Colon (tissue), 2 donors: Measurements from ENCODE around the gene MAP3K6.
"Not testable (repeated sequence)": the region's sequence is repeated elsewhere in the genome, so short reads cannot be mapped to it uniquely, and the experiment has no call there.

Experiments
- FAIRE-seq: peaks from 2 replicates; lab custom pipeline; 2012; peaks lifted over from hg19 to GRCh38; lab: Jason Lieb, UNC
- donor health status: control.
- donor health status: control.

The MAP3K6 gene, protein sequence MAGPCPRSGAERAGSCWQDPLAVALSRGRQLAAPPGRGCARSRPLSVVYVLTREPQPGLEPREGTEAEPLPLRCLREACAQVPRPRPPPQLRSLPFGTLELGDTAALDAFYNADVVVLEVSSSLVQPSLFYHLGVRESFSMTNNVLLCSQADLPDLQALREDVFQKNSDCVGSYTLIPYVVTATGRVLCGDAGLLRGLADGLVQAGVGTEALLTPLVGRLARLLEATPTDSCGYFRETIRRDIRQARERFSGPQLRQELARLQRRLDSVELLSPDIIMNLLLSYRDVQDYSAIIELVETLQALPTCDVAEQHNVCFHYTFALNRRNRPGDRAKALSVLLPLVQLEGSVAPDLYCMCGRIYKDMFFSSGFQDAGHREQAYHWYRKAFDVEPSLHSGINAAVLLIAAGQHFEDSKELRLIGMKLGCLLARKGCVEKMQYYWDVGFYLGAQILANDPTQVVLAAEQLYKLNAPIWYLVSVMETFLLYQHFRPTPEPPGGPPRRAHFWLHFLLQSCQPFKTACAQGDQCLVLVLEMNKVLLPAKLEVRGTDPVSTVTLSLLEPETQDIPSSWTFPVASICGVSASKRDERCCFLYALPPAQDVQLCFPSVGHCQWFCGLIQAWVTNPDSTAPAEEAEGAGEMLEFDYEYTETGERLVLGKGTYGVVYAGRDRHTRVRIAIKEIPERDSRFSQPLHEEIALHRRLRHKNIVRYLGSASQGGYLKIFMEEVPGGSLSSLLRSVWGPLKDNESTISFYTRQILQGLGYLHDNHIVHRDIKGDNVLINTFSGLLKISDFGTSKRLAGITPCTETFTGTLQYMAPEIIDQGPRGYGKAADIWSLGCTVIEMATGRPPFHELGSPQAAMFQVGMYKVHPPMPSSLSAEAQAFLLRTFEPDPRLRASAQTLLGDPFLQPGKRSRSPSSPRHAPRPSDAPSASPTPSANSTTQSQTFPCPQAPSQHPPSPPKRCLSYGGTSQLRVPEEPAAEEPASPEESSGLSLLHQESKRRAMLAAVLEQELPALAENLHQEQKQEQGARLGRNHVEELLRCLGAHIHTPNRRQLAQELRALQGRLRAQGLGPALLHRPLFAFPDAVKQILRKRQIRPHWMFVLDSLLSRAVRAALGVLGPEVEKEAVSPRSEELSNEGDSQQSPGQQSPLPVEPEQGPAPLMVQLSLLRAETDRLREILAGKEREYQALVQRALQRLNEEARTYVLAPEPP (N-terminal part only)

DNA sequence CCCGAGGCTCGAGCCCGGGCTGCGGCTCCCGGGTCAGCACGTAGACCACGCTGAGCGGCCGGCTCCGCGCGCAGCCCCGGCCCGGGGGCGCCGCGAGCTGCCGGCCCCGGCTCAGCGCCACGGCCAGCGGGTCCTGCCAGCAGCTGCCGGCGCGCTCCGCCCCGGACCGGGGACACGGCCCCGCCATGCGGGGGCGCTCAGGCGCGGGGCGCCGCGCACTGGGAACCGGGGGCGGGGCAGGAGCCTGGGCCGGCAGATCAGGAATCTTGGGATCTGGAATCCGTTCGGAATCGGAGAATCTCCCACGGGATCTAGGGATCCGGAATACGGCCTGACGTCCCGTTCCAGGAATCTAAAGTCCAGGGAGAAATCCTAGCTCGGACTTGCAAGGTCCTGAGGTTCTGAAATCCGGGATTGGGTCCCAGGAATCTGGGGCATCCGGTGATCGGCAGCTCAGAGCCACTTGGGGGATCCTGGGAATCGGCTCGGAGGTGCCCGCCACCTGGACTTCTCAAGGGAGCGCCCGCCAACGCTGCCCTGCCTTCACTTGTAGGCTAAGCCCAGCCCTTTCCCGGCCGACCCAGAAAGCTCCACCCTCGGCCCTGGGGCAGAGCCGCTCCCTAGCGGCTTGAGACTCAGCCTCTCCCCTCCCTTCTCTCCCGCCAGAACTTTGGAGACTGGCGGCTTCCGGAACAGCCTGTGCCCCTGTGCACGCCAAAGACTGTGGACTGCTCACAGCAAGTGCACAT is at the start of gene MAP3K6:
TSS of gene MAP3K6 (minus strand) at position 551 of the 749 bp plus-strand sequence. CDS start at position 187, 364 bp downstream.
- no peak for FAIRE-seq

- FAIRE-seq, result no peak
Observed at GRCh38 chr1:27414091-27414490, 47.3 kb upstream of the MAP3K6 start.

DNA sequence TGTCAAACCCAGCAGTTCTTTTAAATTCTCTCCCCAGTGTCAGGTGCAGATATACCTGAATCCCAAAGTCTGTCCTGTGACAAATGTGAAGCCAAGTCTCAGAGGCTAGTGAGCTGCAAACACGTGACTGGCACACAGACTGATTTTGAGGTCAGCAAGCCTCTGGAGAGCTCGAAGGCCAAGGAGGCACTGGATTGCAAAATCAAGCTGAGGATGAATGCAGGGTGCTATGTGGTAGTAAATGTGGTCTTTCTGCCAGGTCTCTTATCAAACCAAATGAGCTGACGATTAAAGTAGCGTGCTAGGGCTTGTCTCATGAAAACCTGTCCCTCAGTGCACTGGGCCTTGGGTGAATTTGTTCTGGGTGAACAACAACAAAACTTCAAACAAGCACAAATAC is 46.2 kb upstream of the MAP3K6 start:
- FAIRE-seq, result no peak

GRCh38 chr1:27412502-27412901 is 45.7 kb upstream of the MAP3K6 start:
- FAIRE-seq, result no peak

- FAIRE-seq, result no peak
Observed at GRCh38 chr1:27410709-27411108, 43.9 kb upstream of the MAP3K6 start.

DNA sequence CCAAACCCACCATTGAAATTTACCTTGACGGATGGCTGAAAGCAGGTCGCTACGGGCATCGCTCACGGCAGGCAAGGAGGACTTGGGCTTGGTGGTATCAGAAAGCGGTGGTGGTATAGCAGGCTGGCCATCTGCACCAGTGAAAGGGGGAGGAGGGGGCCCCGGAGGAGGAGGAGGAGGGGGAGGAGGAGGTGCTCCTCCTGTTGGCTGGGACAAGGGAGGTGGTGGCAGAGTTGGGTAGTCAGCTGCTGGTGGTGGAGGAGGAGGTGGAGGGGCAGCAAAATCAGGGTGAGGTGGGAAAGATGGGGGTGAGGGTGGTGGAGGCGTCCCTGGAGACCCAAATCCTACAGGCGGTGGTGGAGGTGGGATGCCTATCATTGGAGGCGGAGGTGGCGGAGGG is 42.9 kb upstream of the MAP3K6 start:
- FAIRE-seq, result no peak

DNA sequence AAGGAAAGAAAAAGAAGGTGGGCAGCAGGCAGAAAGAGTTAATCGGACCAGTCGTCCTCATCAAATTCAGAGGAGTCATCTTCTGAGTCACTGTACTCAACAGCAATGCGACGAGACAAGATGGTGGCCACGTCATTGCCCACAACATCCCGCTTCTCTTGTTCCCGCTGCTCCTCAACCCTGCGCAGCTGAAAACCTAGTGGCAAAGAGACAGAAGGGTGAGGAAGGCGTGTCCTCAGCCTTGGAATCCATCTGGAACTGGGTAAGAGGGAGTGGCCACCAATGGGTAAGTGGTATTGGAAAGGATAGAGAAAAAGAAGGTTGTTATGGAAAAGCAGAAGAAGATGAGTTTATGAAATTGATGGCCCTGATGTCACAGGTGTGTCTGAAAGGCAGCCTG is 41.4 kb upstream of the MAP3K6 start:
- no peak for FAIRE-seq

GRCh38 chr1:27406791-27407190 is 40.0 kb upstream of the MAP3K6 start:
- not testable (repeated sequence) for FAIRE-seq

DNA sequence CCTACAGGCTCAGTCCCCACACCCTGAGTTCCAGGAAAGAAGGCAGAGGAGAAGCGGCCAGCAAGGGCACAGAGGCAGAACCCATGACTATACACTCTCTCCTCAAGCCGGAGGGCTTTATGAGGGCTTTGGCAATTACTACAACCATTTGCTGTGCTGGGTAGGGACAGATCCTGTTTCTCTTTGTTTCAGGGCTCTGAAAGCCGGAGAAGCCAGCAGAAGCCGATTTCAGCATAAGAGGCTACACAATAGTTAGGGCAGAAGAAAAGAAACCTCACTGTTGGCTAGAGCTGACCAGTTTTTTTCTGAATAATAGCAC is 39.6 kb upstream of the MAP3K6 start:
- FAIRE-seq, result no peak

DNA sequence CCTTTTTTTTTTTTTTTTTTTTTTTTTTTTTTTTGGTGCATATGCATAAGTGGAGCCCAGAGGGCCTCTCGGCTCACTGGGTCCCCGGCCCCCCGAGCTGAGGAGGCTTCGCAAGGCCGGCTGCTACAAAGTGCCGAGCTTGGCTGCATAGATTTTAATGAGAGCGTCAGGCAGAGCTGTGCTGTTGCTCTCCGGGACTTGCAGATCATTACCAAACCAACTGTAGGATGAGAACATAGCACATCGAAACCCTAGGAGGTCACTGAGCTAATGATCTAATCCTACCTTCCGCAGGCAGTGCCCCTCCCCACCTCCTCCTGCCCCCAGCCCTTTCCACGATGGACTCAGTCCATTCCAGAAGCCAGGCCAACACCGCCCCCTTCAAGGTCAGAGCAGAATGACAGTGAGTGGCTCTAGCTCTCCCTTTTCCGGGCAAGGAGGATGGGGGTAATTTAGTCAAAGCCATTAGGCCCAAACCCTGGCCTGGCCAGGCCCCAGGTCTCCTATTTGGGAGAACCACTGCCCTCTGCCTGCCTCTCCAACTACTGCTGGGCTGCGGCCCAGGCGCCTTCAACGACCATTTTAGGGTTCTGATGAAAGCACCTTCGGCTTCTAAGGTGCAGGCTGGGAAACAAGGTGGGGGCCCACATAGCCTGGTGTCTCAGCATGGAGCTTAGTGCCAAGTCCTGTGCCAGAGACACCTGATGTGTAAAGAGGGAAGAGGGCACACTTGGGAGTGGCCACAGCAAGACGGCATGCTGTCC is 39.0 kb upstream of the MAP3K6 start:
- FAIRE-seq, result not testable (repeated sequence)

GRCh38 chr1:27405074-27405473 is 38.3 kb upstream of the MAP3K6 start:
- FAIRE-seq, result no peak

DNA sequence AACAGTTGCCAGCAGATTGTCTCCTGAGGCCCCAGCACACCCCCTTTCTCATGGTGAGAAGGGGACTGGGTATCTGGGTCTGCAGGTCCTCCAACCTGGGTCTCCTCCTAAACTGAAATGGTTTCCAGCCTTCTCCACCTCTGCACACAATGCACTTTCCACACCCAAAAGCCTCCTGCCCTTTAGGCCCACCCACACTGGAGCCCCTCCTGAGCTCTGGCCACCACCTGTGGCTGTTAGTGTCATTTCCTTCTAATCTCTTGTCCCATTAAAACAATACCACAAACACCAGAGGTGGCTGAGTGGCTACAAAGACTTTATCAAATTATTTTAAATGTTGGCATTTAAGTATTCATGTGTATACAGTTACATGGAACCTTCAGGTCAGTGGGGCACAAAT is 37.2 kb upstream of the MAP3K6 start:
- FAIRE-seq, result no peak

DNA sequence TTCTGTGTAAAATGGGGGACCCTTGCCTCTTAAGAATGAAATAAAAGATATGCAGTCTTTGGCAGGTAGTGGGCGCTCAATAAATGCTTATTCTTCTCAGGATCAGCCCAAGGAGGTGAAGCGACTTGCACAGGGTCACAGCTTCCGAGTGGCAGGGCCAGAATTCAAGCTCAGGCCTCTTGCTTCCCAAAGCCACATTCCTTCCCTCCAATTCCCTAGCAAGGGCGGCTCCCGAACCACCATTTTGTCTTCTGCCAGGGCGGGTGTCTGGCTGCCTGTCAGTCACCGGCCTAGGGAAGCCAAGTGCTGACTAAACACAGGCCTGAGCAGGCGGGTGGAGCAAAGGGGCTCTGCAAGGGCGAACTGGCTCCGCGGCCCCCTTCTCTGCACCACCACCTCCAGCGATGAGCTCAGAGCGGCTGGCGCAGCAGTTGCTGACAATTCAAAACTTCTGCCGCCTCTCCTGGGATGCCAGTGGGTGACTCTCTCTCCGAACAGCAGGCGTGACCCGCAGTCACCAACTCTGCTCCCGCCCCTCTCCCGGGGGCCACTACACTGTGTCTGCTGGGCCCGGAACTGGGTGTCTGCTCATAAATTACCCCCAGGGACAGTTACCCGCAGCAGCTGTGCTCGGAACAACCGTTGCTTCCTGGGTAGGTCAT is 36.4 kb upstream of the MAP3K6 start:
- FAIRE-seq, result no peak

DNA sequence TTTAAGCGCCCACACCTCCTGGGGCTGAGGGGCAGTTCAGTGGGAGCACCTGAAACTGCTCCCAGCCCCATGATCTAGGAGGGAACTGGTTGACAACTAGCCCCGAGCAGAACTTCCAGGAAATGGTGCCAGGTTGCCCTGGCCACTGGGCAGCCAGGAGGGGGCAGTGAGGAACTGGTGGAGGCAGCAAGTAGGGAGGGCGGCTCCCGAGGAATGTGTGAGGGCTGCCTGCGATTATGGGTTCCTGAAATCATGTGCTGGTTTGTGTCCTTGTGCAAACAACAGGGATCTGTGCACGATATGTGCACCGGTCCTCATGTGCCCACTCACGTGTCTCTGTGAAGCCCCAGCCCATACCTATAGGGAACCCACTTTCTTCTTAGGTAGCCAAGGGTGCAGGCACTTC is 35.6 kb upstream of the MAP3K6 start:
- FAIRE-seq, result no peak

GRCh38 chr1:27400963-27401341 is 34.2 kb upstream of the MAP3K6 start:
- no peak for FAIRE-seq

GRCh38 chr1:27400082-27400962 is 33.6 kb upstream of the MAP3K6 start:
- no peak for FAIRE-seq

GRCh38 chr1:27399251-27400025 is 32.7 kb upstream of the MAP3K6 start:
- no peak for FAIRE-seq

DNA sequence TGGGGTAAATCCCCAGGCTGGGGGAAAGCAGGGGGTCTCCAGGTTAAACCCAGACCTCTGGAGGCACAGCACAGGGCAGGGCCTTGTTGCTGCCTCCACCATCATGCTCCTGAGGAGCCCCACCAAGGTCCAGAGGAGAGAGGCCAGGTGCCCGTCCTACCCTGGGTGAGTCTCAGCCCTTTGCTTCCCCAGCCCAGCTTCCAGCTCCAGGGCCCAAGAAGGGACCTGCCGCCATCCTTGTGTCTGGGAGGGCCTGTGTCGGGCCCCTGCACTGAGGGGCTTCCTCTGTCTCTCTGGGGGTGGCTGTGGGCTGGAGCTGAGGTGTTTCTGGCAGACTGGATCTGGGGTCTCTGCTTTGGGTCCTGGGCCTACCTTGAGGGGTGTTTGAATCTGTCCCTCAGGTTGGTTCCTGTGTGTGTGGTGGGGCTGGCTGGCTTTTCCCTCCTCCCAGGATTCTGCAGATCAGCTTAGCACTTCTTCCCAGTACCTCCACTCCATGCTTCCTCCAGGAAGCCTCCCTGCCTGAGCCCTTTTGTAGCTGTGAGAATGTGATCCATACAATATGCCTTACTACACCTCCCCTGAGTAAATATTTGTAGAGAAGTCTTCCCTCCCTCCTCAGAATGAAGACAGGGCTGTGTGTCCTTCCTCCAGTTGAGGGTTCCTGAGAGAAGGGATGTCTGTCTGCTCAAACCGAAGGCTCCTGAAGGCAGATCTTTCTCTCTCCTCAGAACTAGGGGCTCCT is 31.8 kb upstream of the MAP3K6 start:
- no peak for FAIRE-seq
